HEK293 (cell line): ENCODE measurements around the gene BTBD9.

Experiments
- CTCF ChIA-PET: fragments of 350-600 bp; formaldehyde crosslinking; extraction: SDS; loops from one replicate; lab custom pipeline; 2021; ENCODE audit warnings: antibody characterized with exemption; lab: Yijun Ruan, JAX
- POLR2A ChIA-PET: fragments of 300-600 bp; formaldehyde crosslinking; extraction: SDS; loops from one replicate; lab custom pipeline; 2020; ENCODE audit warnings: antibody characterized with exemption, inconsistent platforms; lab: Yijun Ruan, JAX
- H3K27ac ChIP-seq: fragments of 200-500 bp; sonication (Bioruptor generic); 2 replicates; pipeline ENCODE4 v1.5.1; 2014; ENCODE audit warnings: low read depth, low read length, control low read depth, inconsistent platforms; ENCODE audit errors: extremely low read depth
- H3K36me3 ChIP-seq, 2 experiments: fragments of 200-500 bp in 1 of 2; sonication (Bioruptor generic) in 1 of 2; 1 replicate in 1 of 2; 2 replicates in 1 of 2; pipeline ENCODE4 v1.5.1; 2014 to 2017; ENCODE audit warnings: inconsistent platforms in 2 of 2, low read length in 2 of 2; ENCODE audit not compliant: control insufficient read depth in 2 of 2, insufficient read depth in 1 of 2
- H3K4me1 ChIP-seq: fragments of 200-500 bp; sonication (Bioruptor generic); 2 replicates; pipeline ENCODE4 v1.5.1; 2014; ENCODE audit warnings: mild to moderate bottlenecking, low read length, inconsistent platforms; ENCODE audit not compliant: control insufficient read depth, insufficient read depth
- H3K4me3 ChIP-seq: 2 replicates; pipeline ENCODE4 v1.5.1; 2011; ENCODE audit warnings: low read depth, mild to moderate bottlenecking, control low read depth, low read length, moderate library complexity
- H3K9me3 ChIP-seq: fragments of 200-500 bp; sonication (Bioruptor generic); 2 replicates; pipeline ENCODE4 v1.5.1; 2014; ENCODE audit warnings: low read depth, low read length, inconsistent platforms; ENCODE audit not compliant: control insufficient read depth, insufficient read depth
- PRDM2 ChIP-seq: fragments of 450-650 bp; formaldehyde crosslinking; IDR thresholded peaks from 2 replicates; pipeline ENCODE4 v1.5.1; 2016; ENCODE audit warnings: missing biosample characterization, missing genetic modification characterization, borderline replicate concordance
- SCRT1 ChIP-seq: fragments of 450-650 bp; formaldehyde crosslinking; IDR thresholded peaks from 2 replicates; pipeline ENCODE4 v1.5.1; 2016; ENCODE audit warnings: missing biosample characterization, missing genetic modification characterization, borderline replicate concordance
- SCRT2 ChIP-seq: fragments of 450-650 bp; formaldehyde crosslinking; IDR thresholded peaks from 2 replicates; pipeline ENCODE4 v1.5.1; 2016; ENCODE audit warnings: missing biosample characterization, missing genetic modification characterization
- ZBTB11 ChIP-seq: fragments of 450-650 bp; formaldehyde crosslinking; conservative IDR thresholded peaks from 2 replicates; pipeline ENCODE4 v1.5.1; 2016; ENCODE audit warnings: low read depth, missing biosample characterization, missing genetic modification characterization
- ZBTB20 ChIP-seq: fragments of 450-650 bp; formaldehyde crosslinking; IDR thresholded peaks from 2 replicates; pipeline ENCODE4 v1.5.1; 2016; ENCODE audit warnings: missing biosample characterization, missing genetic modification characterization
- ZBTB49 ChIP-seq: fragments of 450-650 bp; formaldehyde crosslinking; IDR thresholded peaks from 2 replicates; pipeline ENCODE4 v1.5.1; 2016; ENCODE audit warnings: missing biosample characterization, missing genetic modification characterization, low read depth
- ZBTB6 ChIP-seq: fragments of 450-650 bp; formaldehyde crosslinking; IDR thresholded peaks from 2 replicates; pipeline ENCODE4 v1.5.1; 2017; ENCODE audit warnings: missing biosample characterization, missing genetic modification characterization
- ZFP69B ChIP-seq: fragments of 450-650 bp; formaldehyde crosslinking; IDR thresholded peaks from 2 replicates; pipeline ENCODE4 v1.5.1; 2016; ENCODE audit warnings: missing biosample characterization, missing genetic modification characterization
- ZNF341 ChIP-seq: fragments of 450-650 bp; formaldehyde crosslinking; IDR thresholded peaks from 2 replicates; pipeline ENCODE4; 2016; ENCODE audit warnings: low read depth, missing biosample characterization, missing genetic modification characterization
- ZNF391 ChIP-seq: fragments of 450-650 bp; formaldehyde crosslinking; IDR thresholded peaks from 2 replicates; pipeline ENCODE4 v1.5.1; 2016; ENCODE audit warnings: low read depth, missing biosample characterization, missing genetic modification characterization, borderline replicate concordance
- ZNF404 ChIP-seq: fragments of 450-650 bp; formaldehyde crosslinking; IDR thresholded peaks from 2 replicates; pipeline ENCODE4 v1.5.1; 2017; ENCODE audit warnings: missing biosample characterization, missing genetic modification characterization
- ZNF514 ChIP-seq: fragments of 450-650 bp; formaldehyde crosslinking; IDR thresholded peaks from 2 replicates; pipeline ENCODE4 v1.5.1; 2016; ENCODE audit warnings: missing biosample characterization, missing genetic modification characterization
- ZNF544 ChIP-seq: fragments of 450-650 bp; formaldehyde crosslinking; IDR thresholded peaks from 2 replicates; pipeline ENCODE4 v1.5.0; 2017; ENCODE audit warnings: missing biosample characterization, missing genetic modification characterization
- ZNF792 ChIP-seq: fragments of 450-650 bp; formaldehyde crosslinking; IDR thresholded peaks from 2 replicates; pipeline ENCODE4 v1.5.1; 2016; ENCODE audit warnings: missing biosample characterization, missing genetic modification characterization
- ZSCAN5A ChIP-seq: fragments of 450-650 bp; formaldehyde crosslinking; IDR thresholded peaks from 2 replicates; pipeline ENCODE4 v1.5.1; 2016; ENCODE audit warnings: missing biosample characterization, missing genetic modification characterization
- TF ChIP-seq, protein P1 (sequence below): fragments of 450-650 bp; formaldehyde crosslinking; IDR thresholded peaks from 2 replicates; pipeline ENCODE4 v1.5.1; 2016; ENCODE audit warnings: missing biosample characterization, missing genetic modification characterization

Gene BTBD9

GRCh38 chr6:38432479-38432878, 207.2 kb downstream of the BTBD9 start:
- Histone ChIP-seq H3K9me3 (no peaks in the 10 kb centered on the region), H3K4me3 (no peak overlapping the region), H3K27ac (no peak overlapping the region), H3K36me3 (no peaks in the 10 kb centered on the region)
- ChIA-PET POLR2A (no interaction called here), CTCF (interaction anchor here (0.6 to 1.6 kb wide), 2 partner anchors 21 to 61 kb away, joined by 3 read pairs; no protein-coding TSS in a partner anchor)
- TF ChIP-seq ZNF544 (tag by site-specific recombination) = no peak
- TF ChIP-seq SCRT1 (tag by site-specific recombination) = 0 out of 2 replicates have a peak, but pooled peaks have one; percentile 35
- no peak for TF ChIP-seq ZBTB20
- TF ChIP-seq ZFP69B = no peak
- TF ChIP-seq PRDM2 (tag by site-specific recombination) = no peak
- TF ChIP-seq SCRT2 (tag by site-specific recombination) = peak; percentile 84
- no peak for TF ChIP-seq ZNF404 (tag by site-specific recombination)
- no peak for TF ChIP-seq ZBTB49 (tag by site-specific recombination)
- no peak for TF ChIP-seq ZBTB6 (tag by site-specific recombination)
- TF ChIP-seq ZNF391 (tag by site-specific recombination) = no peak
- no peak for TF ChIP-seq ZNF514 (tag by site-specific recombination)
- TF ChIP-seq, all 188 proteins: peak for 2
- H3K4me1 ChIP-seq = peaks cover 6% of the 10 kb centered on the region

DNA sequence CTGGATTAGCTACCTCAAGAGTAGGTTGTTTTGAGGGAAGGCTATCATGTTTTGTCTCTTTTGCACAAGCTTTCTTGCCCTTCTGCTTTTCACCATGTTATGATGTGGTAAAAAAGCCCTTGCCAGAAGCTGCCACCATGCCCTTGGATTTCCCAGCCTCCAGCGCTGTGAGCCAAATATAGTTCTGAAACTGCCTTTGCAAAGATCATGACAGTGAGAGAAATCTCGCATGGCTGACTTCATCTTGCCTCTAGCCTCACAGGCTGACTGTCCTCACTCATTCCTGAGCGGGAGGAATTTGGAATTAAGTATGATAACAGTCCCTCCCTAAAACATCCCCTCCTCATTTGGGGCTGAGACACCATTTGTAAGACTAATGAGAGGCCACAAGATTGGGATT, 207.7 kb downstream of the BTBD9 start:
- no peaks in the 10 kb centered on the region for H3K36me3 ChIP-seq
- no peaks in the 10 kb centered on the region for H3K9me3 ChIP-seq
- peaks cover 10% of the 10 kb centered on the region for H3K4me1 ChIP-seq
- no peak overlapping the region for H3K27ac ChIP-seq
- H3K4me3 ChIP-seq = no peak overlapping the region
- ChIA-PET CTCF (interaction anchor here (0.6 to 1.6 kb wide), 2 partner anchors 21 to 62 kb away, joined by 3 read pairs; no protein-coding TSS in a partner anchor), POLR2A (no interaction called here)
- TF ChIP-seq ZNF792 (tag by site-specific recombination) = no peak
- no peak for TF ChIP-seq SCRT1 (tag by site-specific recombination)
- TF ChIP-seq ZSCAN5A (tag by site-specific recombination) = no peak
- TF ChIP-seq, protein P1, sequence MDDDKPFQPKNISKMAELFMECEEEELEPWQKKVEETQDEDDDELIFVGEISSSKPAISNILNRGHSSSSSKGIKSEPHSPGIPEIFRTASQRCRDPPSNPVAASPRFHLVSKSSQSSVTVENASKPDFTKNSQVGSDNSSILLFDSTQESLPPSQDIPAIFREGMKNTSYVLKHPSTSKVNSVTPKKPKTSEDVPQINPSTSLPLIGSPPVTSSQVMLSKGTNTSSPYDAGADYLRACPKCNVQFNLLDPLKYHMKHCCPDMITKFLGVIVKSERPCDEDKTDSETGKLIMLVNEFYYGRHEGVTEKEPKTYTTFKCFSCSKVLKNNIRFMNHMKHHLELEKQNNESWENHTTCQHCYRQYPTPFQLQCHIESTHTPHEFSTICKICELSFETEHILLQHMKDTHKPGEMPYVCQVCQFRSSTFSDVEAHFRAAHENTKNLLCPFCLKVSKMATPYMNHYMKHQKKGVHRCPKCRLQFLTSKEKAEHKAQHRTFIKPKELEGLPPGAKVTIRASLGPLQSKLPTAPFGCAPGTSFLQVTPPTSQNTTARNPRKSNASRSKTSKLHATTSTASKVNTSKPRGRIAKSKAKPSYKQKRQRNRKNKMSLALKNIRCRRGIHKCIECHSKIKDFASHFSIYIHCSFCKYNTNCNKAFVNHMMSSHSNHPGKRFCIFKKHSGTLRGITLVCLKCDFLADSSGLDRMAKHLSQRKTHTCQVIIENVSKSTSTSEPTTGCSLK (tag by site-specific recombination) = no peak
- no peak for TF ChIP-seq ZBTB11 (tag by site-specific recombination)
- TF ChIP-seq ZNF341 (tag by site-specific recombination) = no peak
